ENCODE measurements around the gene RAB11FIP4. TPM values are rescaled to one million over a fixed set of nuclear protein-coding genes. Genes with fewer than 3 reads are reported as not detected.

Gene RAB11FIP4
- total RNA-seq, 1 experiment from 2014 or later, result 2.8 TPM

DNA sequence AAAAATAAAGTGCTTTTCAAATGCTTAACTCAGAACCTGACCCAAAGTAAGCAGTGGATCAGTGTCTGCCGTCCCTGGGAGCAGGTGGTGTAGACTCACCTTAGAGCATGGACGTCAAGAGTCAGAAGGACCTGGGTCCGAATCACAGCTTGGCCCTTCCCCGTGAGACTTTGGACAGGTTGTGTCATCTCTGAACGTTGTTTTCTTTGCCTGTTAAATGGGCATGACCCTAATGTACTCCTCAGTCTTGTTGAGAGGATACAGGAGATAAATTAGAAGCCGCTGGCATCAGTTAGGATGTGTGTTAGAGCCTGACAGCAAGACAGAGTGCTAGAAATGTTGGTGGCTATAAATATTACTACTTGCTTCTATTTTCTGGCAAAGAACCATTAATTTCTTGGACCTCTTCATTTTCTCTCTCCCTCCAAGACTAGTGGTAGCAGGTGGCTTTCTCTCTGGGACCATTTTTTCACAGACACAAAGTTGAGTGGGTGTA, 68.8 kb downstream of the RAB11FIP4 start:
- no TSS peak for BruUV-seq (replicated peaks)

GRCh38 chr17:31461227-31461810, 69.8 kb downstream of the RAB11FIP4 start:
- Mint-ChIP-seq H3K4me3 (ENCODE audit: unreplicated experiment) (no peak overlapping the region), H3K4me1 (ENCODE audit: insufficient read depth, unreplicated experiment) (no peaks in the 10 kb centered on the region), H3K27me3 (ENCODE audit: insufficient read depth, unreplicated experiment) (peaks cover 9% of the 10 kb centered on the region), H3K27ac (ENCODE audit: low read depth, unreplicated experiment) (no peak overlapping the region), H3K36me3 (ENCODE audit: insufficient read depth, unreplicated experiment) (no peaks in the 10 kb centered on the region), H3K9me3 (ENCODE audit: unreplicated experiment) (no peaks in the 10 kb centered on the region)
- CTCF ChIA-PET, result no interaction called here
- POLR2A ChIA-PET, result no interaction called here
- intact Hi-C loops (cut with micrococcal nuclease), result no loop called here
- no peak for DNase-seq (ENCODE audit: unreplicated experiment)
- BruUV-seq (replicated peaks), result no TSS peak
- TF ChIP-seq, protein P1, sequence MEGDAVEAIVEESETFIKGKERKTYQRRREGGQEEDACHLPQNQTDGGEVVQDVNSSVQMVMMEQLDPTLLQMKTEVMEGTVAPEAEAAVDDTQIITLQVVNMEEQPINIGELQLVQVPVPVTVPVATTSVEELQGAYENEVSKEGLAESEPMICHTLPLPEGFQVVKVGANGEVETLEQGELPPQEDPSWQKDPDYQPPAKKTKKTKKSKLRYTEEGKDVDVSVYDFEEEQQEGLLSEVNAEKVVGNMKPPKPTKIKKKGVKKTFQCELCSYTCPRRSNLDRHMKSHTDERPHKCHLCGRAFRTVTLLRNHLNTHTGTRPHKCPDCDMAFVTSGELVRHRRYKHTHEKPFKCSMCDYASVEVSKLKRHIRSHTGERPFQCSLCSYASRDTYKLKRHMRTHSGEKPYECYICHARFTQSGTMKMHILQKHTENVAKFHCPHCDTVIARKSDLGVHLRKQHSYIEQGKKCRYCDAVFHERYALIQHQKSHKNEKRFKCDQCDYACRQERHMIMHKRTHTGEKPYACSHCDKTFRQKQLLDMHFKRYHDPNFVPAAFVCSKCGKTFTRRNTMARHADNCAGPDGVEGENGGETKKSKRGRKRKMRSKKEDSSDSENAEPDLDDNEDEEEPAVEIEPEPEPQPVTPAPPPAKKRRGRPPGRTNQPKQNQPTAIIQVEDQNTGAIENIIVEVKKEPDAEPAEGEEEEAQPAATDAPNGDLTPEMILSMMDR (IDR thresholded peaks at IDR 0.05; ENCODE audit: unreplicated experiment), result no peak

More for the DNA sequence above, 68.8 kb downstream of the RAB11FIP4 start:
- H3K4me3 Mint-ChIP-seq (ENCODE audit: unreplicated experiment), result no peak overlapping the region
- DNase-seq (ENCODE audit: unreplicated experiment), result no peak
- TF ChIP-seq, protein P1 (IDR thresholded peaks at IDR 0.05; ENCODE audit: unreplicated experiment), result no peak
- peaks cover 9% of the 10 kb centered on the region for H3K27me3 Mint-ChIP-seq (ENCODE audit: insufficient read depth, unreplicated experiment)
- no peaks in the 10 kb centered on the region for H3K9me3 Mint-ChIP-seq (ENCODE audit: unreplicated experiment)
- ChIA-PET POLR2A (no interaction called here), CTCF (interaction anchor here (0.6 to 1.5 kb wide), 2 partner anchors 23 to 32 kb away, joined by 3 to 4 read pairs; no protein-coding TSS in a partner anchor)
- H3K36me3 Mint-ChIP-seq (ENCODE audit: insufficient read depth, unreplicated experiment), result no peaks in the 10 kb centered on the region
- no peak overlapping the region for H3K27ac Mint-ChIP-seq (ENCODE audit: low read depth, unreplicated experiment)
- intact Hi-C loops (cut with micrococcal nuclease), result no loop called here
- H3K4me1 Mint-ChIP-seq (ENCODE audit: insufficient read depth, unreplicated experiment), result no peaks in the 10 kb centered on the region

DNA sequence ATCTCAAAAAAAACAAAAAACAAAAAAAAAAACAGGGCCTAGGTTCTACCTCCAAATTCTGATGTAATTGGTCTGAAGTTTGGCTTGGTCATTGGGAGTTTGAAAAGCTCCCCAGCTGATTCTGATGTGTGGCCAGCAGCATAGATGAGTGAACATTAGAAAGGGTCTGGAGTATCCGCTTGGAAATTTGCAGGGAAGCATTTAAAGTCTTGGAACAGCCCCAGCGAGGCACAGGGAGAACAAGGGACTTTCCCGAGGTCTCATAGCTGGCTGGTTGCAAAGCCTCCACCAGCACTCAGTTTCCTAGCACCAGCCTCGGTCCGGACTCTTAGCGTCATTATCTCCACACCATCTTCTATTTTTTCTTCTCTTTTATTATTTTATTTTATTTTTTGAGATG, 70.8 kb downstream of the RAB11FIP4 start:
- CTCF ChIA-PET, result no interaction called here
- Mint-ChIP-seq H3K4me1 (ENCODE audit: insufficient read depth, unreplicated experiment) (no peaks in the 10 kb centered on the region), H3K27ac (ENCODE audit: low read depth, unreplicated experiment) (no peak overlapping the region)

GRCh38 chr17:31466096-31466760, 74.8 kb downstream of the RAB11FIP4 start:
- no peaks in the 10 kb centered on the region for H3K4me1 Mint-ChIP-seq (ENCODE audit: insufficient read depth, unreplicated experiment)
- TF ChIP-seq, protein P1 (IDR thresholded peaks at IDR 0.05; ENCODE audit: unreplicated experiment), result no peak
- no peaks in the 10 kb centered on the region for H3K27me3 Mint-ChIP-seq (ENCODE audit: insufficient read depth, unreplicated experiment)
- no peak overlapping the region for H3K4me3 Mint-ChIP-seq (ENCODE audit: unreplicated experiment)
- intact Hi-C loops (cut with micrococcal nuclease), result no loop called here
- H3K36me3 Mint-ChIP-seq (ENCODE audit: insufficient read depth, unreplicated experiment), result no peaks in the 10 kb centered on the region
- no peak for DNase-seq (ENCODE audit: unreplicated experiment)
- H3K9me3 Mint-ChIP-seq (ENCODE audit: unreplicated experiment), result no peaks in the 10 kb centered on the region
- H3K27ac Mint-ChIP-seq (ENCODE audit: low read depth, unreplicated experiment), result no peak overlapping the region
- BruUV-seq (replicated peaks), result no TSS peak
- ChIA-PET POLR2A (no interaction called here), CTCF (interaction anchor here (1.0 kb wide), 1 partner anchor 68 kb away, joined by 3 read pairs; no protein-coding TSS in a partner anchor)

More for the DNA sequence above, 70.8 kb downstream of the RAB11FIP4 start:
- intact Hi-C loops (cut with micrococcal nuclease), result no loop called here
- peaks cover 9% of the 10 kb centered on the region for H3K27me3 Mint-ChIP-seq (ENCODE audit: insufficient read depth, unreplicated experiment)
- no peak for DNase-seq (ENCODE audit: unreplicated experiment)
- H3K9me3 Mint-ChIP-seq (ENCODE audit: unreplicated experiment), result no peaks in the 10 kb centered on the region
- no peak overlapping the region for H3K4me3 Mint-ChIP-seq (ENCODE audit: unreplicated experiment)
- no peaks in the 10 kb centered on the region for H3K36me3 Mint-ChIP-seq (ENCODE audit: insufficient read depth, unreplicated experiment)
- POLR2A ChIA-PET, result interaction anchor here (0.6 to 0.7 kb wide), 3 partner anchors 17 to 43 kb away, joined by 3 read pairs; no protein-coding TSS in a partner anchor
- BruUV-seq (replicated peaks), result no TSS peak
- TF ChIP-seq, protein P1 (IDR thresholded peaks at IDR 0.05; ENCODE audit: unreplicated experiment), result no peak

All from MCF 10A (cell line).